Right lobe of liver (tissue), 4 donors: ENCODE results near the gene HPSE2.

Experiments used
- POLR2A ChIP-seq: fragments of 450-650 bp; IDR thresholded peaks from one replicate; pipeline ENCODE4 v1.6.1; 2017; ENCODE audit warnings: antibody characterized with exemption, mild to moderate bottlenecking
- TF ChIP-seq, protein P1 (sequence below), 4 donors: fragments of 200-600 bp in 3 of 4; fragments of 450-650 bp in 1 of 4; IDR thresholded peaks; one replicate each; pipeline versions ENCODE4 v1.5.1 to v1.8.0; 2016 to 2022; ENCODE audit warnings: antibody characterized with exemption in 4 of 4, mild to moderate bottlenecking in 2 of 4
- donor health status: DM: no; HTN: no; CAD: no.
- donor health status: DM: no; HTN: no; CAD: no.
- donor health status: DM: no; HTN: yes; CAD: no.

DNA sequence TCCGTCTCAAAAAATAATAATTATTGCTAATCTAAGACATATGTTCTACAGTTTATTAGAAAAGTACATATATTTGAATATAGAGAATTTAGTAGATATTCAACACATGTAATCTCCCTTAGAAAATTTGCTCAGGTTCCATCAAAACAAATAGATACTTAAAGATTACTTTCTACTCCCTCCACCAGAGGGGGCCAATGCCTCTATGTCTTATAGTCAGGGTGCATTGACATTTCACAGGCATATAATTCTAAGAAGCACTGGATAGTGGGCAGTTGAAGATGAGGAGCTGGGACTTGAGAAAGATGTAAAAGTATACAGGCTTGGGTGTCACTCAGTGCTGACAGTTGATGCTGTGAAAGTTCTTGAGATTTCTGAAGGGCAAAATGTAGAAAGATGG is 487.4 kb downstream of the HPSE2 start:
- no peak for TF ChIP-seq POLR2A
- TF ChIP-seq, protein P1, sequence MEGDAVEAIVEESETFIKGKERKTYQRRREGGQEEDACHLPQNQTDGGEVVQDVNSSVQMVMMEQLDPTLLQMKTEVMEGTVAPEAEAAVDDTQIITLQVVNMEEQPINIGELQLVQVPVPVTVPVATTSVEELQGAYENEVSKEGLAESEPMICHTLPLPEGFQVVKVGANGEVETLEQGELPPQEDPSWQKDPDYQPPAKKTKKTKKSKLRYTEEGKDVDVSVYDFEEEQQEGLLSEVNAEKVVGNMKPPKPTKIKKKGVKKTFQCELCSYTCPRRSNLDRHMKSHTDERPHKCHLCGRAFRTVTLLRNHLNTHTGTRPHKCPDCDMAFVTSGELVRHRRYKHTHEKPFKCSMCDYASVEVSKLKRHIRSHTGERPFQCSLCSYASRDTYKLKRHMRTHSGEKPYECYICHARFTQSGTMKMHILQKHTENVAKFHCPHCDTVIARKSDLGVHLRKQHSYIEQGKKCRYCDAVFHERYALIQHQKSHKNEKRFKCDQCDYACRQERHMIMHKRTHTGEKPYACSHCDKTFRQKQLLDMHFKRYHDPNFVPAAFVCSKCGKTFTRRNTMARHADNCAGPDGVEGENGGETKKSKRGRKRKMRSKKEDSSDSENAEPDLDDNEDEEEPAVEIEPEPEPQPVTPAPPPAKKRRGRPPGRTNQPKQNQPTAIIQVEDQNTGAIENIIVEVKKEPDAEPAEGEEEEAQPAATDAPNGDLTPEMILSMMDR (IDR thresholded peaks at IDR 0.05): peak; percentile 19 to 45 (median 32)
